Peyer's patch (tissue), 4 donors: Measurements from ENCODE around the gene KIN. TPM values are rescaled to one million over a fixed set of nuclear protein-coding genes. Genes with fewer than 3 reads are reported as not detected.
"Not testable (repeated sequence)": the region's sequence is repeated elsewhere in the genome, so short reads cannot be mapped to it uniquely, and the experiment has no call there.

ENCODE experiments used
- DNase-seq, 3 donors: peaks; one replicate each; pipeline ENCODE4 v3.0.0-alpha.2; 2017 to 2019
- H3K27ac ChIP-seq, 4 donors: fragments of 200-600 bp; sonication (generic); one replicate each; pipeline ENCODE4 v1.5.1; 2016 to 2019
- H3K27me3 ChIP-seq, 2 donors: fragments of 200-600 bp; sonication (generic); one replicate each; pipeline ENCODE4 v1.5.1; 2019
- H3K36me3 ChIP-seq, 3 donors: fragments of 200-600 bp; sonication (generic); one replicate each; pipeline ENCODE4 v1.5.1; 2016 to 2019
- H3K4me1 ChIP-seq, 4 donors: fragments of 200-600 bp; sonication (generic); one replicate each; pipeline ENCODE4 v1.5.1; 2016 to 2019
- H3K4me3 ChIP-seq, 4 donors: fragments of 200-600 bp; sonication (generic); 1 replicate in 3 of 4; 2 replicates in 1 of 4; pipeline ENCODE4 v1.5.1; 2016 to 2019; ENCODE audit warnings: mild to moderate bottlenecking in 1 of 4
- H3K9me3 ChIP-seq, 4 donors: fragments of 200-600 bp; sonication (generic); one replicate each; pipeline ENCODE4 v1.5.1; 2016 to 2019; ENCODE audit warnings: mild to moderate bottlenecking in 1 of 4
- CTCF ChIP-seq, 6 experiments: fragments of 450-650 bp in 4 of 6; fragments of 200-600 bp in 2 of 6; sonication (generic) in 1 of 6; IDR thresholded peaks; one replicate each; pipeline ENCODE4 v1.5.1; 2017 to 2019; ENCODE audit warnings: antibody characterized with exemption in 6 of 6, mild to moderate bottlenecking in 3 of 6, moderate library complexity in 1 of 6
- POLR2A ChIP-seq, 2 donors: fragments of 450-650 bp; IDR thresholded peaks; one replicate each; pipeline ENCODE4 v1.5.1; 2017; ENCODE audit warnings: antibody characterized with exemption in 2 of 2, mild to moderate bottlenecking in 2 of 2, moderate library complexity in 2 of 2
- total RNA-seq, 4 donors: library from RNA; depleted of rRNA; stranded (reverse); fragments of >200 nt; gene quantifications; one replicate each; pipeline ENCODE4 v1.1.0, GENCODE V29; 2016

KIN gene
- total RNA-seq, 4 donors from 2014 or later: 8.9 to 25.6 (median 11.8) TPM

DNA sequence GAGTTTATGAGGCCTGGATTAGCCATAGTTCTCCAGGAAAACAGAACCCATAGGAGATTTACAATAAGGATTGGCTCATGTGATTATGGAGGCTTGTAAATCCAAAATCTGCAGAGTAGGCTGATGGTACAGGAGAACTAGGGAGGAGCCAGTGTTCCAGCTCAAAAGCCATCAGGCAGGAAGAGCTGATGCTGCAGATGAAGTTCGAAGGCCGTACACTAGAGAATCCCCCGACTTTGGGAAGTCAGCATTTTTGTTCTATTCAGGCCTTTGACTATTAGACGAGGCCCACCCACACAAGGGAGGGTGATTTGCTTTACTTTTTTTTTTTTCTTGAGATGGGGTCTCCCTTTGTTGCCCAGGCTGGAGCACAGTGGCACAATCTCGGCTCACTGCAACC lies 37.6 kb downstream of the KIN start:
- no peak overlapping the region for H3K4me3 ChIP-seq
- H3K36me3 ChIP-seq: peaks cover 0 to 39% (median 0%) of the 10 kb centered on the region in 3 donors
- DNase-seq: no peak
- TF ChIP-seq CTCF (IDR thresholded peaks at IDR 0.05) (no peak), POLR2A (IDR thresholded peaks at IDR 0.05) (no peak)
- no peaks in the 10 kb centered on the region for H3K9me3 ChIP-seq
- no peak overlapping the region for H3K27ac ChIP-seq
- no peaks in the 10 kb centered on the region for H3K4me1 ChIP-seq
- H3K27me3 ChIP-seq: no peaks in the 10 kb centered on the region

DNA sequence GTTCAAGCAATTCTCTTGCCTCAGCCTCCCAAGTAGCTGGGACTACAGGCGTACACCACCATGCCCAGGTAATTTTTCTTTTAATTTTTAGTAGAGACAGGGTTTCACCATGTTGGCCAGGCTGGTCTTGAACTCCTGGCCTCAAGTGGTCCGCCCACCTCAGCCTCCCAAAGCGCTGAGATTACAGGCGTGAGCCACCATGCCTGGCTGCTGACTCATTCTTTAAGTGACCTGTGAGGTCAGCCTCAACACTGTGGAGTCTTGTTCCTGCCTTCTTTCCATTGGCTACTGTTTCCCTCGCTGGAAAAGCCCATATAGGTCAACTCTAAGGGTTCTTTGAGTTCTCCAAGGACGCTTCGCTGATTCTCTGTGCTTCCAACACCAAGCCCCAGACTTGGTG lies 39.2 kb downstream of the KIN start:
- H3K27ac ChIP-seq, H3K27me3 ChIP-seq, H3K9me3 ChIP-seq, DNase-seq, H3K4me1 ChIP-seq, H3K4me3 ChIP-seq: not testable (repeated sequence)
- peaks cover 0 to 23% (median 0%) of the 10 kb centered on the region in 3 donors for H3K36me3 ChIP-seq

DNA sequence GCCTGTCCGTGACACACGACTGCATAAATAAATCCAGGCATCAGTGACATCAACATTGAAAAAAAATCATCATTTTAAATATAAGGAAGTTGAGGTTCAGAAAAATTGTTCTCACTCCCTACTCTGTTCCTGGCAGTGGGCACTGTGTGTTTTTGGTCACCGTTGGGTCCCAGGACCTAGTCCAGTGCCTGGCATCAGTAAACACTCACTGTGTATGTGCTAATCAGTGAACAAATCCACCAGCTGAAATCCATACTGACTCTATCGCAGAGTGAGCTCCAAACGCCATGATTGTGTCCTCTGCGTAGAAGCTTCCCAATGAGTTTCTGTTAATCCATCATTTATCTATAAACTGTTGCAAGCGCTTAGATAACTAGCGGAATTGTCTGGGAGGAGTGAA lies 43.5 kb downstream of the KIN start:
- Histone ChIP-seq H3K27ac (no peak overlapping the region), H3K9me3 (no peaks in the 10 kb centered on the region), H3K4me1 (no peaks in the 10 kb centered on the region), H3K4me3 (no peak overlapping the region), H3K36me3 (no peaks in the 10 kb centered on the region), H3K27me3 (no peaks in the 10 kb centered on the region)
- no peak for DNase-seq
- no peak for TF ChIP-seq CTCF (IDR thresholded peaks at IDR 0.05)
- TF ChIP-seq POLR2A (IDR thresholded peaks at IDR 0.05): no peak

- Histone ChIP-seq H3K9me3 (no peaks in the 10 kb centered on the region), H3K4me3 (no peak overlapping the region), H3K27ac (no peak overlapping the region), H3K27me3 (no peaks in the 10 kb centered on the region), H3K4me1 (no peaks in the 10 kb centered on the region), H3K36me3 (no peaks in the 10 kb centered on the region)
- DNase-seq: no peak
- TF ChIP-seq POLR2A (IDR thresholded peaks at IDR 0.05) (no peak), CTCF (IDR thresholded peaks at IDR 0.05) (no peak)
Measured at GRCh38 chr10:7738536-7739407, 49.0 kb downstream of the KIN start.

DNA sequence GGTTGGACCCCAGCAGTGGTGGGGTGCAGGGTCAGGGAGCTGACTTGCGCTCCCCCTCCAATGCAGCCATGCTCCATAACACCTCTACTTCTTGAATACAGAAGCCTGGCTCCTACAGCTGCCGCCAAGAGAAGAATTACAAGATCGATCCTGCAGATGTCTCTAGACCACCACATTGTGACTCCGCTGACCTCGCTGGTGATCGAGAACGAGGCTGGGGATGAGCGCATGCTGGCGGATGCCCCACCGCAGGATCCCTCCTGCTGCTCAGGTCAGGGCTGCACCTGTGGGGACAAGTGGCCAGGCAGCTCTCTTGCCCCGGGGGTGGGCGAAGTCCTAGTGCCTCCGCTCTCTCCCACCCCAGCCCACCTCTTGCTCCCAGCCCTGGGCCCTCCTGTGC lies 53.0 kb downstream of the KIN start:
- Histone ChIP-seq H3K4me3 (no peak overlapping the region), H3K4me1 (no peaks in the 10 kb centered on the region), H3K9me3 (no peaks in the 10 kb centered on the region), H3K36me3 (no peaks in the 10 kb centered on the region), H3K27ac (no peak overlapping the region), H3K27me3 (no peaks in the 10 kb centered on the region)
- DNase-seq: no peak
- TF ChIP-seq POLR2A (IDR thresholded peaks at IDR 0.05): no peak
- no peak for TF ChIP-seq CTCF (IDR thresholded peaks at IDR 0.05)

DNA sequence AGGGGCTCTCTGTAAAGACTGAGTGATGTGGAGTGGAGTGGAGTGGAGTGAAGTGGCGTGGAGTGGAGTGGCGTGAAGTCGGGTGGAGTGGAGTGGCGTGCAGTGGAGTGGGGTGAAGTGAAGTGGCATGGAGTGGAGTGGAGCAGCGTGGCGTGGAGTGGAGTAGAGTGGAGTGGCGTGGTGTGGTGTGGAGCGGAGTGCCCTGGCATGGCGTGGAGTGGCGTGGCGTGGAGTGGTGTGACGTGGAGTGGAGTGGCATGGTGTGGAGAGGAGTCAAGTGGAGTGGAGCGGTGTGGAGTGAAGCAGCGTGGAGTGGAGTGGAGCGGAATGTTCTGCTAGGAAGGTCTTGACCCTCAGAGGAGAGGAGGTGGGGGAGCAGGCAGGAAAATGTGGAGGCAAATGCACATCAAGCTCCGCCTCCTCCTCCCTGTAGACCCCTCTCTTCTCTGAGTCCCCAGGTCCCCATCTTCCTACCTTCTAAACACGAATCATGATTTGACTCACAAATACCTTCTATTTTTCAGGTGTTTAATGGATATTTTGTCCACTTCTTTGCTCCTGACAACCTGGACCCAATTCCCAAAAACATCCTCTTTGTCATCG lies 64.8 kb downstream of the KIN start:
- no peak overlapping the region for H3K27ac ChIP-seq
- H3K36me3 ChIP-seq: no peaks in the 10 kb centered on the region
- no peak for TF ChIP-seq CTCF (IDR thresholded peaks at IDR 0.05)
- no peak for TF ChIP-seq POLR2A (IDR thresholded peaks at IDR 0.05)
- H3K4me3 ChIP-seq: no peak overlapping the region
- H3K9me3 ChIP-seq: no peaks in the 10 kb centered on the region
- H3K4me1 ChIP-seq: no peaks in the 10 kb centered on the region
- no peak for DNase-seq
- no peaks in the 10 kb centered on the region for H3K27me3 ChIP-seq
